PC-9 (cell line): ENCODE results near the gene ANKUB1. TPM values are rescaled to one million over a fixed set of nuclear protein-coding genes. Genes with fewer than 3 reads are reported as not detected.

Experiments used
- BruUV-seq: library from RNA; stranded (reverse); fragments of 400-500 nt; replicated peaks from 2 replicates; lab custom pipeline; 2021; lab: Mats Ljungman, UMichigan
- CTCF ChIA-PET: fragments of 300-600 bp; sonication (Branson Sonifier 250); formaldehyde crosslinking; loops from one replicate; lab custom pipeline; 2022; ENCODE audit warnings: antibody characterized with exemption; lab: Charles Lee
- POLR2A ChIA-PET: fragments of 300-600 bp; sonication (Branson Sonifier 250); formaldehyde crosslinking; loops from one replicate; lab custom pipeline; 2022; ENCODE audit warnings: antibody characterized with exemption; ENCODE audit not compliant: unreplicated experiment; lab: Charles Lee
- DNase-seq, 2 experiments: peaks; one replicate each; pipeline versions ENCODE4 v3.0.0 to v3.0.0-alpha.2; 2015 to 2022; ENCODE audit warnings: mixed read lengths in 1 of 2
- H2AFZ ChIP-seq: fragments of 200-600 bp; sonication (generic); 2 replicates; pipeline ENCODE4 v1.8.1; 2017; ENCODE audit warnings: antibody characterized with exemption
- H3F3A ChIP-seq: fragments of 200-600 bp; sonication (generic); 2 replicates; pipeline ENCODE4 v1.8.1; 2017; ENCODE audit warnings: antibody characterized with exemption, mild to moderate bottlenecking, low read depth; ENCODE audit not compliant: insufficient read depth
- H3K27ac ChIP-seq: fragments of 200-600 bp; sonication (generic); 2 replicates; pipeline ENCODE4 v1.6.1; 2016; ENCODE audit warnings: mixed run types
- H3K27me3 ChIP-seq: fragments of 200-600 bp; sonication (generic); 2 replicates; pipeline ENCODE4 v1.6.1; 2016; ENCODE audit warnings: low read depth, mixed run types; ENCODE audit not compliant: insufficient read depth
- H3K36me3 ChIP-seq: fragments of 200-600 bp; sonication (generic); 2 replicates; pipeline ENCODE4 v1.6.1; 2016; ENCODE audit warnings: low read depth, mixed run types
- H3K4me1 ChIP-seq: fragments of 200-600 bp; sonication (generic); replicated peaks from 2 replicates; pipeline ENCODE4 v1.6.1; 2016; ENCODE audit warnings: mixed run types; ENCODE audit not compliant: insufficient read depth
- H3K4me2 ChIP-seq: fragments of 200-600 bp; sonication (generic); 2 replicates; pipeline ENCODE4 v1.6.1; 2017; ENCODE audit warnings: mixed run types
- H3K4me3 ChIP-seq: fragments of 200-600 bp; sonication (generic); 2 replicates; pipeline ENCODE4 v1.6.1; 2016; ENCODE audit warnings: mixed run types
- H3K79me2 ChIP-seq: fragments of 200-600 bp; sonication (generic); 2 replicates; pipeline ENCODE4 v1.6.1; 2017; ENCODE audit warnings: low read depth, mixed run types
- H3K9me2 ChIP-seq: fragments of 200-600 bp; sonication (generic); 2 replicates; pipeline ENCODE4 v1.8.1; 2017; ENCODE audit warnings: mild to moderate bottlenecking; ENCODE audit not compliant: insufficient read depth
- H3K9me3 ChIP-seq: fragments of 200-600 bp; sonication (generic); 2 replicates; pipeline ENCODE4 v1.8.1; 2016; ENCODE audit warnings: low read depth; ENCODE audit not compliant: insufficient read depth
- H4K20me1 ChIP-seq: fragments of 200-600 bp; sonication (generic); 2 replicates; pipeline ENCODE4 v1.8.1; 2017; ENCODE audit not compliant: insufficient read depth
- EZH2 ChIP-seq: fragments of 200-600 bp; sonication (generic); IDR thresholded peaks from 2 replicates; pipeline ENCODE4 v1.8.0; 2017; ENCODE audit warnings: antibody characterized with exemption, low read depth
- intact Hi-C: fragments of 100-400 bp; cut with micrococcal nuclease; formaldehyde crosslinking; loops from one replicate; pipeline ENCODE4 v1.10.0; 2022; ENCODE audit not compliant: unreplicated experiment
- total RNA-seq: library from RNA; stranded (reverse); gene quantifications from 2 replicates; pipeline ENCODE4 v1.2.3, GENCODE V29; 2021
- TF ChIP-seq, protein P1 (sequence below): fragments of 200-600 bp; sonication (generic); conservative IDR thresholded peaks from 2 replicates; pipeline ENCODE4 v1.6.1; 2017; ENCODE audit warnings: mixed run types, antibody characterized with exemption, mild to moderate bottlenecking, moderate library complexity

ANKUB1 gene
- total RNA-seq, 1 experiment from 2014 or later, result not detected

GRCh38 chr3:149833241-149833640, 40.9 kb upstream of the ANKUB1 start:
- Histone ChIP-seq H2AFZ (no peak overlapping the region), H3K9me2 (no peaks in the 10 kb centered on the region), H3K9me3 (peaks cover 42% of the 10 kb centered on the region), H3K36me3 (peaks cover 19% of the 10 kb centered on the region; the same call in 1 of the 2 replicates), H3K4me3 (no peak overlapping the region), H3F3A (no peaks in the 10 kb centered on the region), H3K79me2 (peaks cover 81% of the 10 kb centered on the region), H4K20me1 (no peaks in the 10 kb centered on the region; the same call in 1 of the 2 replicates), H3K27me3 (no peaks in the 10 kb centered on the region), H3K4me1 (no peaks in the 10 kb centered on the region), H3K4me2 (no peak overlapping the region), H3K27ac (no peak overlapping the region)
- no TSS peak for BruUV-seq
- CTCF ChIA-PET, result no interaction called here
- POLR2A ChIA-PET, result interaction anchor here (0.7 kb wide), 1 partner anchor 97 kb away, joined by 3 read pairs; no protein-coding TSS in a partner anchor
- intact Hi-C loops, result no loop called here
- DNase-seq, result no peak
- no peak for TF ChIP-seq EZH2
- TF ChIP-seq, protein P1, sequence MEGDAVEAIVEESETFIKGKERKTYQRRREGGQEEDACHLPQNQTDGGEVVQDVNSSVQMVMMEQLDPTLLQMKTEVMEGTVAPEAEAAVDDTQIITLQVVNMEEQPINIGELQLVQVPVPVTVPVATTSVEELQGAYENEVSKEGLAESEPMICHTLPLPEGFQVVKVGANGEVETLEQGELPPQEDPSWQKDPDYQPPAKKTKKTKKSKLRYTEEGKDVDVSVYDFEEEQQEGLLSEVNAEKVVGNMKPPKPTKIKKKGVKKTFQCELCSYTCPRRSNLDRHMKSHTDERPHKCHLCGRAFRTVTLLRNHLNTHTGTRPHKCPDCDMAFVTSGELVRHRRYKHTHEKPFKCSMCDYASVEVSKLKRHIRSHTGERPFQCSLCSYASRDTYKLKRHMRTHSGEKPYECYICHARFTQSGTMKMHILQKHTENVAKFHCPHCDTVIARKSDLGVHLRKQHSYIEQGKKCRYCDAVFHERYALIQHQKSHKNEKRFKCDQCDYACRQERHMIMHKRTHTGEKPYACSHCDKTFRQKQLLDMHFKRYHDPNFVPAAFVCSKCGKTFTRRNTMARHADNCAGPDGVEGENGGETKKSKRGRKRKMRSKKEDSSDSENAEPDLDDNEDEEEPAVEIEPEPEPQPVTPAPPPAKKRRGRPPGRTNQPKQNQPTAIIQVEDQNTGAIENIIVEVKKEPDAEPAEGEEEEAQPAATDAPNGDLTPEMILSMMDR, result no peak

GRCh38 chr3:149832086-149832485, 39.7 kb upstream of the ANKUB1 start:
- H3K4me1 ChIP-seq, result no peaks in the 10 kb centered on the region
- peaks cover 36% of the 10 kb centered on the region for H3K9me3 ChIP-seq
- H4K20me1 ChIP-seq, result no peaks in the 10 kb centered on the region; the same call in 1 of the 2 replicates
- peaks cover 82% of the 10 kb centered on the region for H3K79me2 ChIP-seq
- CTCF ChIA-PET, result no interaction called here
- intact Hi-C loops, result no loop called here
- no peak overlapping the region for H3K4me2 ChIP-seq
- DNase-seq, result no peak
- peaks cover 20% of the 10 kb centered on the region; the same call in 1 of the 2 replicates for H3K36me3 ChIP-seq
- TF ChIP-seq EZH2, result no peak
- TF ChIP-seq, protein P1, result no peak
- no peaks in the 10 kb centered on the region for H3K9me2 ChIP-seq
- no peak overlapping the region for H3K27ac ChIP-seq
- BruUV-seq, result no TSS peak
- no peaks in the 10 kb centered on the region for H3K27me3 ChIP-seq
- H3F3A ChIP-seq, result no peaks in the 10 kb centered on the region
- POLR2A ChIA-PET, result no interaction called here
- H3K4me3 ChIP-seq, result no peak overlapping the region
- H2AFZ ChIP-seq, result no peak overlapping the region

GRCh38 chr3:149831321-149831720, 39.0 kb upstream of the ANKUB1 start:
- Histone ChIP-seq H3K4me2 (no peak overlapping the region), H2AFZ (no peak overlapping the region), H3K9me2 (no peaks in the 10 kb centered on the region), H4K20me1 (no peaks in the 10 kb centered on the region; the same call in 1 of the 2 replicates), H3K79me2 (peaks cover 85% of the 10 kb centered on the region), H3K4me3 (no peak overlapping the region), H3K27me3 (no peaks in the 10 kb centered on the region), H3F3A (no peaks in the 10 kb centered on the region), H3K9me3 (peaks cover 36% of the 10 kb centered on the region), H3K4me1 (no peaks in the 10 kb centered on the region), H3K27ac (no peak overlapping the region), H3K36me3 (0 out of 2 replicates have a peak, but pooled peaks cover 16% of the 10 kb centered on the region)
- DNase-seq, result no peak
- POLR2A ChIA-PET, result no interaction called here
- BruUV-seq, result no TSS peak
- CTCF ChIA-PET, result no interaction called here
- intact Hi-C loops, result no loop called here
- TF ChIP-seq, protein P1, result no peak
- TF ChIP-seq EZH2, result no peak
